ENCODE results near the gene YJEFN3. TPM values are rescaled to one million over a fixed set of nuclear protein-coding genes. Genes with fewer than 3 reads are reported as not detected.
A peak's percentile ranks its signal among the peaks of the same experiment; 100 is the strongest.

Gene YJEFN3
- total RNA-seq, 1 experiment from 2014 or later = 11.9 TPM

DNA sequence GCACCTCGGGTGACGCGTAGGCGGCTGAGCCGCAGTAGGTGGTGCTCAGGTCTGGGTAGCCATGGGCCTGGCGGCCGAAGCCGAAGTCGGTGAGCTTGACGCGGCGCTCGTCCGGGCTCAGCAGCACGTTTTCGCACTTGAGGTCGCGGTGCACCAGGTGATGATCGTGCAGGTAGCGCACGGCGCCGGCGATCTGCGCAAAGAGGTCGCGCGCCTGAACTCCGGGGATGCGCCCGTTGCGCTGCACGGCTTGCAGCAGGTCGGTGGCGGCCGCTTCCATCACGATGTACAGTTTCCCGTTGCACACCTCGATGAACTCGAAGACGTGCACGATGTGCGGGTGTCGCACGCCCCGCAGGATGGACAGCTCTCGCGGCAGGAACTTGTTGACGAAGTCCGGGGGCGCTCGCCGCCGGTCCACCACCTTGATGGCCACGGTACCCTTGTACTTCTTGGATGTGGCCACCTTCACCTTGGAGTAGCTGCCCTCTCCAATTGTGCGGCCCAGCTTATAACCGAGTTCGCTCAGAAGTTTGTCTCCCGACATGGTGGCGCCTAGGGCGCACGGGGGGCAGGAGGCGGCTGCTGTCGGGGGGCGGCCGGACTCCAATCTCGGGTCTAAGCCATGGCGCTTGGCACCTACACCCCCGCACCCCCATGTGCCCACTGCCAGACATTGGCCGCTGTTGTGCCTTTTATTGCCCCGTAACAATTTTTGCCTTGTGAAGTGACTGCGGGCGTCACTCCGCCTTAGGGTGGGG is 13.7 kb upstream of the YJEFN3 start, which contains the start of gene TSSK6:
Gene TSSK6 (minus strand): TSS at position 668 of the 761 bp plus-strand sequence. CDS start 121 bp downstream, at position 547.
- peak within 1 kb of the TSS; percentile 96 for H3K27ac Mint-ChIP-seq (ENCODE audit: low read depth, unreplicated experiment)
- H3K4me3 Mint-ChIP-seq (ENCODE audit: unreplicated experiment) = peak within 1 kb of the TSS; percentile 93
- ChIA-PET POLR2A (interaction anchor here (0.6 to 2.8 kb wide), 14 partner anchors 8 to 443 kb away, joined by 3 to 12 read pairs (median 5); partner anchors contain the start of genes GATAD2A, GMIP and YJEFN3), CTCF (interaction anchor here (0.7 to 3.5 kb wide), 4 partner anchors 14 to 265 kb away, joined by 3 to 13 read pairs (median 4); no protein-coding TSS in a partner anchor)
- peaks cover 12% of the 10 kb centered on the region for H3K4me1 Mint-ChIP-seq (ENCODE audit: insufficient read depth, unreplicated experiment)
- BruUV-seq (replicated peaks) = no TSS peak
- peaks cover 31% of the 10 kb centered on the region for H3K36me3 Mint-ChIP-seq (ENCODE audit: insufficient read depth, unreplicated experiment)
- no peaks in the 10 kb centered on the region for H3K27me3 Mint-ChIP-seq (ENCODE audit: insufficient read depth, unreplicated experiment)
- no peaks in the 10 kb centered on the region for H3K9me3 Mint-ChIP-seq (ENCODE audit: unreplicated experiment)
- DNase-seq (ENCODE audit: unreplicated experiment) = no peak
- intact Hi-C loops (cut with micrococcal nuclease) = no loop called here
- no peak for TF ChIP-seq CTCF (IDR thresholded peaks at IDR 0.05; ENCODE audit: unreplicated experiment)

- Mint-ChIP-seq H3K36me3 (ENCODE audit: insufficient read depth, unreplicated experiment) (peaks cover 35% of the 10 kb centered on the region), H3K27me3 (ENCODE audit: insufficient read depth, unreplicated experiment) (no peaks in the 10 kb centered on the region), H3K4me3 (ENCODE audit: unreplicated experiment) (peak within 1 kb of the TSS; percentile 93), H3K27ac (ENCODE audit: low read depth, unreplicated experiment) (peak within 1 kb of the TSS; percentile 96), H3K9me3 (ENCODE audit: unreplicated experiment) (no peaks in the 10 kb centered on the region), H3K4me1 (ENCODE audit: insufficient read depth, unreplicated experiment) (peaks cover 12% of the 10 kb centered on the region)
- DNase-seq (ENCODE audit: unreplicated experiment) = peak; percentile 95
- ChIA-PET CTCF (interaction anchor here (0.6 to 3.5 kb wide), 9 partner anchors 15 to 1402 kb away, joined by 3 to 13 read pairs (median 3); partner anchors contain the start of gene GMIP), POLR2A (interaction anchor here (0.5 to 2.8 kb wide), 18 partner anchors 7 to 444 kb away, joined by 3 to 12 read pairs (median 4); partner anchors contain the start of genes GATAD2A, GMIP and YJEFN3)
- TF ChIP-seq CTCF (IDR thresholded peaks at IDR 0.05; ENCODE audit: unreplicated experiment) = no peak
- intact Hi-C loops (cut with micrococcal nuclease) = no loop called here
- TSS peak; percentile 83 for BruUV-seq (replicated peaks)
These were observed 12.8 kb upstream of the YJEFN3 start, which contains the start of gene NDUFA13 for GRCh38 chr19:19515642-19516519. Gene NDUFA13 (plus strand): TSS chr19:19516225. CDS start chr19:19516239, 14 bp downstream.

DNA sequence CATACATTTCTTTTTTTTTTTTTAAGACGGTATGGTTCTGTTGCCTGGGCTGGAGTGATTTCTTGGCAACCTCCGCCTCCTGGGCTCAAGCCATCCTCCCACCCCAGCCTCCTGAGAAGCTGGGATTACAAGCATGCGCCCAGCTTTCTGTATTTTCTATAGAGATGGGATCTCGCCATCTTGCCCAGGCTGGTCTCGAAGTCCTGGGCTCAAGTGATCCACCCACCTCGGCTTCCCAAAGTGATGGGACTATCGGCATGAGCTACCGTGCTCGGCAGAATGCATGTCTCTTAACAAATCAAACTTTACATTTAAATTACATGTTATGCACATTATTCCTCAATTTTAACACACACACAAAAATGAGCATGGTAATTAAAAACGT is 11.5 kb upstream of the YJEFN3 start:
- DNase-seq (ENCODE audit: unreplicated experiment) = no peak
- H3K4me1 Mint-ChIP-seq (ENCODE audit: insufficient read depth, unreplicated experiment) = peaks cover 9% of the 10 kb centered on the region
- CTCF ChIA-PET = interaction anchor here (3.5 kb wide), 1 partner anchor 15 kb away, joined by 13 read pairs; no protein-coding TSS in a partner anchor
- TSS peak; percentile 51 for BruUV-seq (replicated peaks)
- no peaks in the 10 kb centered on the region for H3K9me3 Mint-ChIP-seq (ENCODE audit: unreplicated experiment)
- intact Hi-C loops (cut with micrococcal nuclease) = no loop called here
- no peaks in the 10 kb centered on the region for H3K27me3 Mint-ChIP-seq (ENCODE audit: insufficient read depth, unreplicated experiment)
- no peak overlapping the region for H3K27ac Mint-ChIP-seq (ENCODE audit: low read depth, unreplicated experiment)
- H3K4me3 Mint-ChIP-seq (ENCODE audit: unreplicated experiment) = peak overlapping the region; percentile 93
- POLR2A ChIA-PET = interaction anchor here (0.7 to 2.8 kb wide), 5 partner anchors 12 to 213 kb away, joined by 3 to 12 read pairs (median 7); partner anchors contain the start of genes GATAD2A and YJEFN3
- no peak for TF ChIP-seq CTCF (IDR thresholded peaks at IDR 0.05; ENCODE audit: unreplicated experiment)
- H3K36me3 Mint-ChIP-seq (ENCODE audit: insufficient read depth, unreplicated experiment) = peaks cover 34% of the 10 kb centered on the region

Data from MCF 10A (cell line).